Tongue (tissue), 2 donors: ENCODE measurements around the gene LRCH3. TPM values are rescaled to one million over a fixed set of nuclear protein-coding genes. Genes with fewer than 3 reads are reported as not detected.

Experiments used
- DNase-seq: peaks from one replicate; pipeline ENCODE4 v3.0.0-alpha.2; 2015
- total RNA-seq: library from RNA; depleted of rRNA; stranded (reverse); fragments of >200 nt; gene quantifications from one replicate; pipeline ENCODE4 v1.2.3, GENCODE V29; 2014

The LRCH3 gene
- total RNA-seq = 56.3 TPM

DNA sequence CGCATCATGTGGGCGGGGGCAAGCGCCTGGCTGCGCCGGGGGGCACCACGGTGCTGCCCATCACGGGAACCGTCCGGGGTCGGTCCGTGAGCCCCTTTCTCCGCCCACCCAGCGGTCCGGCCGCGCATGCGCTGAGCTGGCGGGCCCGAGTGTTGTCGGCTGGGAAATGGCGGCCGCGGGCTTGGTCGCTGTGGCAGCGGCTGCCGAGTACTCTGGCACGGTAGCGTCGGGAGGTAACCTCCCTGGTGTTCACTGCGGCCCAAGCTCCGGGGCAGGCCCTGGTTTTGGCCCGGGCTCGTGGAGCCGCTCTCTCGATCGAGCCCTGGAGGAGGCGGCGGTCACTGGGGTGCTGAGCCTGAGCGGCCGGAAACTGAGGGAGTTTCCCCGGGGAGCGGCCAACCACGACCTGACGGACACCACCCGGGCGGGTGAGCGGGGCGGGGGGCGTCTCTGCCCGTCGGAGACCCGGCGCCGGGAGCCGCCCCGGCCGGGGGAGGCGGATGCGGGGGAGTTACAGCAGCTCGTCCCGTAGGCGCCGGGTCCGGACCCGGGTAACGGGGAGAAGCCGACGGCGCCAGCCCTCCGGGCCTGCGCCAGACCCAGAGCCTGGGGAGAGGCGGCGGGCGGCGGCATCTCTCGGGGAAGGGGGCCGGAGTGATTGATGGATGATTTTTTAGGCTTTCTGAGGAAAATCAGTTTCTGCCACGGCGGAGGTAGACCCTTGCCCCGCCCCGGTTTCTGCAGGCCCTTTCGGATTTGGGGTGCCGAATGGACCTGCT, at the start of gene LRCH3:
LRCH3 (plus strand) TSS at position 142 of the 779 bp plus-strand sequence; CDS start at position 167, 25 bp downstream.
- DNase-seq = peak; percentile 94

- DNase-seq = no peak
These were observed 48.3 kb upstream of the LRCH3 start for GRCh38 chr3:197742787-197743186.

GRCh38 chr3:197746209-197746608, 44.8 kb upstream of the LRCH3 start:
- DNase-seq = no peak

DNA sequence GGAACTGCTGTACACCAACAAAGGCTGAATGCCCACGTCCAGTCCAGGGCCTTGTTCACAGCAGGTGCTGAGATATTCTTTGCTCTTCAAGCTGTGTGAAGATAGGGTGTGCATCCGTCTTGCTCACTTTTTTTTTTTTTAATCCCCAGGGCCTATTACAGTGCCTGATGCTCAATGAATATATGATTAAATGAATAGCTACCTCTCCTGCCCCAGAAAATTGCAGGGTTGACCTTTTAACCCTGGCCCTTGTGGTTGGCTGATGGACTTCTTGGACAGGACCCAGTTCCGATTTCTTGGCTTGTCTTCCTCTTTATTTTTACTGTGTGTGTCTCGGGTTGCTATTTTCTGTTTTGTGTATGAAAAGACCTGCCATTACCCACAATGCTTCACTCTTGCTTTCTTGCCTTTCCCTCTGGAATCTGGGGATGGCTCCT, 44.2 kb upstream of the LRCH3 start:
- DNase-seq = no peak

DNA sequence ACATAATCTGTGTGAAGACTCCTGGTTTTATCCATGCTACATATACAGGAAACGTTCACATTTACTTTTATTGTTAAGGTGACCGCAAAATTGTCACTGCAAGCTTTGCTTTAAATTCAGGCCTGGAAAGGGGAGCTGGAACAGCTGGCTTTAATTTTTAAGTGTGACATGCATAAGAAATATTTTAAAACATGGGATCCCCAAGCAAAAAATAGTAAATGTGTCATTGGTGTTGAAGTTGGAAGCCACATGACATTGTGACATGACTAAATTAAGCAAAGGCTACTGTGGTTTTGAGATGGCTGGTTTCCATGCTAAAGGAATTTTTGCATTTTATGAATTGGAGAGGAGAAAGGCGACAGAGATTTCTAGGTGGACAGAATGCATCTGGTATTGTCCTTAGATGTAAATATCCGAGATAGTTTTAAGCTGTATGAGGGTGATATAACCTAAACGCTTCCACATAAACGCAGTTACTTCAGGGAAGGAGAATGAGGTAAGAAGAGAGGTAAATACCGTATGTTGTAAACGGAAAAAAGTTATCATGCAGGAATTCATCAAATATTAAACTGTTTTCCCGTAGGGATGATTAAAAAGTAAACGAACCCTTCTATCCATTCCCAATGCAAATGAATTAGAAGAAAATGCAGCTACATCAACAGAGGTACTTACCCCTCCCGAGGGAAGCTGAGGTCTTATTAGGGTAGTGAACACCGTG, 42.3 kb upstream of the LRCH3 start:
- DNase-seq = peak; percentile 17

- DNase-seq = peak; percentile 79
These were observed 41.8 kb upstream of the LRCH3 start for GRCh38 chr3:197749315-197749600.

DNA sequence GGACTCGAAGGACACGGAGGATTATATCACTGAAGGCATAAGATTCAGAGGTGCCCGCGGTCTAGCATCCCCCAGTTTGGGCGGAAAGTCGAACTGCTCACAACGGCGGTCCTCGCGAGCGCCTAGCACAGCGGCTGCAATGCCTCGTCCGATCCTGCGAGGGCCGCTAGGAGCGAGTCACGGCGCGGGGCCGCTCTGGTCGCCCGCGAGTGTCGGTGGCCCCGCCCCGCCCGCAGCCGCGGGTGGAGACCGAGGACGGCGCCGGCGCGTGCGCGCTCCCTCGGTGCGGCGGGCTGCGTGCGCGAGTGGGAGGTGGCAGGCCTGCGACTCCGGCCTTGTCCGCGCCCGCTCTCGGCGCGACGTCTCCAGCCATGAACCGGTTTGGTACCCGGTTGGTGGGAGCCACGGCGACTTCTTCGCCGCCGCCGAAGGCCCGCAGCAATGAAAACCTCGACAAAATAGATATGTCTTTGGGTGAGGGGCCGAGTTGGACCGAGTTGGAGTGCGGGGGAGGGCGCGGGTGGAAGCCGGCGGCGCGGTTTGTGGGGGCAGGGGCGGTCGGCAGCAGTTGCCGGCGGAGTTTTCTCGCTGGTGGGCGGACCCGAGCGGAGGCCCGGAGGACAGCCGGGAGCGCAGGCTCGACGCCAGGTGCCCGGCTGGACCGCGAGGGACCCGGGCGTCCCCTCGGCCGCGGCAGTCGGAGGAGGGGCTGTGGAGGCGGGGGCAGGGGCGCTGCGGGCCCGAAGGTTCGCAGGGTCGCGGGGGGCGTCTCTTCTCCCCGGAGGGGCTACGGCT, 41.3 kb upstream of the LRCH3 start, which contains the start of gene FYTTD1:
FYTTD1 (plus strand) TSS at position 283 of the 795 bp plus-strand sequence; CDS start at position 372, 89 bp downstream.
- DNase-seq = peak; percentile 96

- DNase-seq = peak; percentile 79
These were observed 40.6 kb upstream of the LRCH3 start for GRCh38 chr3:197750396-197750831.

- DNase-seq = peak; percentile 50
These were observed 40.0 kb upstream of the LRCH3 start for GRCh38 chr3:197750858-197751737.

DNA sequence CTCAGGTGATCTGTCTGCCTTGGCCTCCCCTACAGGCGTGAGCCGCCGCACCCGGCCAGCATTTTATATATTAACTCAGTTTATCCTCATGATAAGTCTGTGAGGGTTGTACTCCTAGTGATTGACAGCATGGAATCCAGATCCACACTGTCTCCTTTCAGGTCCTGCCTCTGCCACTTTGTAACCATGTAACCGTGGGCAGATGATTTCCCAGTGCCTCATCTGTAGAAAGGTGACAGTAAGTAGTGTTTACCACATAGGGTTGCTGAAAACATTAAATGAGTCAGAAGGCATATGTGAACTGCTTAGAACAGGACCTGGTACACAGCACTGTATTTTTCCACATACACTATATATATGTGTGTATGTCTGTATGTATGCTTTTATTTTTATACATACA, 38.9 kb upstream of the LRCH3 start:
- no peak for DNase-seq

DNA sequence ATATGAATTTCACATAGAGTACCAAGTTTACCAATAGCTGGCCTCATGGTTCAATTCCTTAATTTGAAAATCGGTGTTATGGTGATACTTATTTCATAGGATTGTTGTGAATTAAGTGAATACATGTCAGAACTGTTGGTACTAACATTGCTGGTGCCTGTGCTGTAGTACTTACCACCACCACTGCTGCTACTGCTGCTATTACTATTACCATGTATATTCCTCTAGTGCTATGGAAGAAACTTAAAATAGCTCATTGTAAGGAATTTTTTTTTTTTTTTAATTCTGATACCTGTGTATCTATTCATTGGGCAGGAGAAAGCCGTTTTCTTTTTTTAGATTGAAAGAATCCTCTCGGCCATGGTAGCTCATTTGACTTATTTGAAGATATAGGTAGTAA, 37.8 kb upstream of the LRCH3 start:
- no peak for DNase-seq

DNA sequence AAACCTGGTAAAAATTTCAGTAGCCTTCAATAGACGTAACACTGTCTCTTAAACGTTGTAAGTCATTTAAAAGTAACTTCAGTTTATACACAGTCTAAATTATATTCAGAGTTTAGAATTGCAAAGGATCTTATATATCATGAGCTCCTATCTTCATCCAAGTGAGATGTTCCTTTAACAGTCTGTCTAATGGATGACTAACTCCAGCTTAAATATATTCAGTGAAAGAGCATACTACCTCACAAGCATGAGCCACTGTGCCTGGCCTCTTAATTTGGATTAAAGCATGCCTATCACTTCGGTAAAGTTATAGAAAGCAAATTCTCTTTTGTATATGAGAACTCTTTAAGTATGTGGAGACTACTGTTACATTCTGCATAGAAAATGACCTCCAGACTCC, 34.4 kb upstream of the LRCH3 start:
- DNase-seq = no peak

GRCh38 chr3:197758512-197758911, 32.5 kb upstream of the LRCH3 start:
- no peak for DNase-seq

- no peak for DNase-seq
These were observed 29.3 kb upstream of the LRCH3 start for GRCh38 chr3:197761784-197762183.

GRCh38 chr3:197775317-197775716, 15.7 kb upstream of the LRCH3 start:
- no peak for DNase-seq

DNA sequence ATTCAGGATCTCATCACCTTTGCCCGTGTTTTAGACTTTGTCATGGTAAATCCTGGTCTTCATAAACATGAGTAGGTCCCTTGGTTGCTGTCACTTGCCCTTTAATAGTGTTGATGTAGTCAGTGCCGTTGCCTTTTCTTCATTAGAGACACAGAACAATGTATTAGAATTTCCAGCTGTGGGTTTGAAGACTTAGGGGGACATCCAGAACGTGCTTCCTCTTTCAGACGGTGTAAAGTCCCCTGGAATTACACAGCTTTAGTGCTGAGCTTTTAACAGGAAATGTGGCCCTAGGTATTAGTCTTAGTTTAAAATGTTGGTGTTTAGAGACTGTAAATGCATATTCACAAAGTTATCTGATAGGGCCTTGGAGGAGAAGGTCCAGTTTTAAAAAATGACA, 8.8 kb upstream of the LRCH3 start:
- no peak for DNase-seq

GRCh38 chr3:197784019-197784585, 7.0 kb upstream of the LRCH3 start:
- no peak for DNase-seq

DNA sequence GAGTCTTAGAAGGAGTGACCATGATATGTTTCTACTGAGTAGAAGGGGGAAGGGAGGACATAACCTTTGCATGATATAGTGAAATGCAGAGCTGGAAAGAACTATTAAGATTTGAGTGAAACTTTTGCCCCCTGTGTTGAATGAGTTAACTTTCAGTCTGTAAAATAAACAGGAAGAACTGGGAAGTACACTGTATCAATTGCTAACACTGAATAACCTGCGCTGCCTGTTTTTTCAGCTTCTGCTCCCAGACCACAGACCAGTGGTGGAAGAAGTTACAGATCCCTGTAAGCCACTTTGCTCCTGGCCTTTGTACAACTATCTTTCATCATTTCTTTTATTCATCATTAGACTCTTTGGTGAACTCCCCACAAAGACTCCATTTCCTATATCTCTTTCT, 3.6 kb upstream of the LRCH3 start:
- DNase-seq = no peak

GRCh38 chr3:197789309-197789708, 1.7 kb upstream of the LRCH3 start:
- no peak for DNase-seq

DNA sequence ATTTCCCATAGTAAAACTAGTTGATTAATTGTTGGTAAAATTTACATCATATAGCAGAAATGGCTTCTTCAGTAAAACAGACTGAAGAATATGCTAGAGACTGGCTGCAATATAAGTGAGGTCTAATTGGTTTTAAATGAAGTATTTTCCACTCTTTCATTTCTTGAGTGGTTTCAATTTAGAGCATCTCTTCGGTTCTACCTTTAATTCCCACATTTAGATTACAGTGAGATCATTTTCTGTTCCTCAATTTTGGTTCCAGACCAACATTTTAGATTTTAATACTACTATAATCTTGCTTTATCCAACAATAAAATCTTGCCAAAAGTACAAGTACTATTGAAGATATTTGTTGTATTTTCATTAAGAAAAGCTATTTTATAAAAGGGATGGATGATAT, 1.0 kb upstream of the LRCH3 start:
- no peak for DNase-seq

DNA sequence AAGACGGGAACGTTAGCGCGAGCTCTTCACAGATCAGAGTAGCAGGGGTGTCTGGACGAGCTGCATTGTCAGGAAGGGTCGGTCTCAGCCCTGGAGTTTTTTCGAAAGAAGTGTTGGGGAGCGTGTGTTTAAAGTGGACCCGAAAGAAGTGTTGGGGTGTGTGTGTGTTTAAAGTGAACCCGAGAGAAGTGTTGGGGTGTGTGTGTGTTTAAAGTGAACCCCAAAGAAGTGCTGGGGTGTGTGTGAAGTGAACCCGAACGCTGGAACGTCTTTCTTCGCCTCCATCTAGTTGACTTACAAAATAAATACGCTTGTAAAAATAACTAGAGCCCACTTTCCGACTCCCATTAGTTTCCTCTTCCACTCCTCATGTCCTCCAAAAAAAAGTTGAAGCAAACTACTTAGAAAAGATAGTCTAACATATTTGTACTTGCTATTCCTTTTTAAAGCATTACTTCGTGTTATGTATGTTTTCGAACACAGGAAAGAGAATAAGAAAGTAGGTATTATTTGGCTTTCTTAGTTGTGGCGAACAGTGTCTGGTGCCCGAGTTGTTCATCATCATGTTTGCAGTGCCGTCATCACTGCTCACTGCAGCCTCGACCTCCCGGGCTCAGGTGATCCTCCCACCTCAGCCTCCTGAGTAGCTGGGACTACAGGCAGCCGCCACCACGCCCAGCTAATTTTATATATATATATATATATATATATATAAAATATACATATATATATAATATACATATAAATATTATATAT, 1.0 kb downstream of the LRCH3 start:
- DNase-seq = peak; percentile 56
